ENCODE results near the gene ATOX1. TPM values are rescaled to one million over a fixed set of nuclear protein-coding genes. Genes with fewer than 3 reads are reported as not detected.

Gene ATOX1
- total RNA-seq, 1 donor: 52.8 TPM

DNA sequence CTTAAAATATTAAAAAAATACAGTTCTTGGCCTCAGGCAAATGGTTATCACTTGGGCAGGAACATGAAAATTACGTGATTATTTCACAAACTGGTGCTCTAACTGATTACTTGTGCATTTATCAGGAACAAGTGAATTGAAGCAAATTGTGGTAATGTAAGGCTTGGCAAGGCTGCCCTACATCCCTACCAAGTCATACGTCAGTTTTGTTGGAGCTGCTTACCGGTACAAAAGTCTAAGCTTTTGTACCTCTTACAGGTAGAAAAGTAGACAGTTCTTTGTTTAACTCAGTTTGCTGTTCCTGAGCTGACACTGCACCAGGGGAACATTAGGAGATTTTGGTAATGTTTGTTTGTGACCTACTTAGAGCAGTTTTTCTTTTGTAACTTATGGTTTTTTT is 15.5 kb upstream of the ATOX1 start:
- TF ChIP-seq, protein P1, sequence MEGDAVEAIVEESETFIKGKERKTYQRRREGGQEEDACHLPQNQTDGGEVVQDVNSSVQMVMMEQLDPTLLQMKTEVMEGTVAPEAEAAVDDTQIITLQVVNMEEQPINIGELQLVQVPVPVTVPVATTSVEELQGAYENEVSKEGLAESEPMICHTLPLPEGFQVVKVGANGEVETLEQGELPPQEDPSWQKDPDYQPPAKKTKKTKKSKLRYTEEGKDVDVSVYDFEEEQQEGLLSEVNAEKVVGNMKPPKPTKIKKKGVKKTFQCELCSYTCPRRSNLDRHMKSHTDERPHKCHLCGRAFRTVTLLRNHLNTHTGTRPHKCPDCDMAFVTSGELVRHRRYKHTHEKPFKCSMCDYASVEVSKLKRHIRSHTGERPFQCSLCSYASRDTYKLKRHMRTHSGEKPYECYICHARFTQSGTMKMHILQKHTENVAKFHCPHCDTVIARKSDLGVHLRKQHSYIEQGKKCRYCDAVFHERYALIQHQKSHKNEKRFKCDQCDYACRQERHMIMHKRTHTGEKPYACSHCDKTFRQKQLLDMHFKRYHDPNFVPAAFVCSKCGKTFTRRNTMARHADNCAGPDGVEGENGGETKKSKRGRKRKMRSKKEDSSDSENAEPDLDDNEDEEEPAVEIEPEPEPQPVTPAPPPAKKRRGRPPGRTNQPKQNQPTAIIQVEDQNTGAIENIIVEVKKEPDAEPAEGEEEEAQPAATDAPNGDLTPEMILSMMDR (IDR thresholded peaks at IDR 0.05; ENCODE audit: extremely low read depth, low read depth, low read length): no peak
- Histone ChIP-seq H3K9me3 (ENCODE audit: low read depth, low read length) (no peaks in the 10 kb centered on the region), H3K4me3 (ENCODE audit: insufficient read depth, low read length) (peak overlapping the region; percentile 87), H3K79me2 (ENCODE audit: insufficient read depth, low read length) (peaks cover 71% of the 10 kb centered on the region), H3K27ac (ENCODE audit: low read depth, low read length) (peak overlapping the region; percentile 0), H2AFZ (ENCODE audit: low read length) (no peak overlapping the region), H3K4me1 (ENCODE audit: insufficient read depth, low read length) (peaks cover 35% of the 10 kb centered on the region), H3K4me2 (ENCODE audit: insufficient read depth, low read length) (peak overlapping the region; percentile 93), H3K27me3 (ENCODE audit: insufficient read depth, low read length) (no peaks in the 10 kb centered on the region), H4K20me1 (ENCODE audit: insufficient read depth, low read length) (peaks cover 61% of the 10 kb centered on the region), H3K36me3 (ENCODE audit: insufficient read depth, low read length) (peaks cover 15% of the 10 kb centered on the region)
- peak; percentile 64 for DNase-seq (ENCODE audit: insufficient read length, low spot score, missing footprints)

DNA sequence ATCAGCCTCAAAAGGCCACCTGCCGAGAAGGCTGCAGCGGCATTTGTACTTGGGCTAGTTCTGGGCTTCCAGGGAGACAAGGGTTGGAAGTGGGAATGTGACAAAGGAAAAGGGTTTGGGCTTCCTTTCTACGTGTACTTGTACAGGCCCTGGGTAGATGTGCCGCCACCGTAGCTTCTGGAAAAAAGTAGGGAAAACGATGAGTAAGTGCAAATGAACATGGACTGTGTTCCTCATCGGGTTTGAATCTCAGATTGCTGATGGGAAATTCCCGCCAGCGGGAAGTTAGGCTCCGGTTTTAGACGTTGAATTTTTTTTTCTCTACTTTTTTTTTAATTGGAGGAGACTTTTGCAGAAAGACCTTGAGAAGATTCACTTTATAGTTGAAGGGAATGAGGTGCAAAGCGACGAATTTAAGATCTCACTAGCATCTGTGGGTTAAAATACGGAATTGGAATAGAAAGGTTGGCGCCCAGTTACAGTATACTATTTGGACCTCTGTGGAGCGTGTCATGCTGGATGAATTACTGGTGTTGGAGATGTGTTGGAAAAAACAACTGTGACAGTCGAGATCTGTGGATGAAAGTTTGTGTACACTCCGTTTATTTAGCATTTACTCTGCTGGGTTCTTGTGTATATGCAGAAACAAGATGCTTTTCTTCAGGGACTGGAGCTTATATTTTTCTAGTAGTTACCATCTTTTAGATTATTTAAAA is 14.6 kb upstream of the ATOX1 start:
- peak; percentile 77 for DNase-seq (ENCODE audit: insufficient read length, low spot score, missing footprints)
- H4K20me1 ChIP-seq (ENCODE audit: insufficient read depth, low read length): peaks cover 53% of the 10 kb centered on the region
- H2AFZ ChIP-seq (ENCODE audit: low read length): peak overlapping the region; percentile 39
- H3K36me3 ChIP-seq (ENCODE audit: insufficient read depth, low read length): peaks cover 12% of the 10 kb centered on the region
- peak overlapping the region; percentile 74 for H3K27ac ChIP-seq (ENCODE audit: low read depth, low read length)
- H3K9me3 ChIP-seq (ENCODE audit: low read depth, low read length): no peaks in the 10 kb centered on the region
- H3K4me3 ChIP-seq (ENCODE audit: insufficient read depth, low read length): peak overlapping the region; percentile 87
- H3K4me1 ChIP-seq (ENCODE audit: insufficient read depth, low read length): peaks cover 35% of the 10 kb centered on the region
- peak overlapping the region; percentile 93 for H3K4me2 ChIP-seq (ENCODE audit: insufficient read depth, low read length)
- no peaks in the 10 kb centered on the region for H3K27me3 ChIP-seq (ENCODE audit: insufficient read depth, low read length)
- H3K79me2 ChIP-seq (ENCODE audit: insufficient read depth, low read length): peaks cover 61% of the 10 kb centered on the region
- TF ChIP-seq, protein P1 (IDR thresholded peaks at IDR 0.05; ENCODE audit: extremely low read depth, low read depth, low read length): no peak

DNA sequence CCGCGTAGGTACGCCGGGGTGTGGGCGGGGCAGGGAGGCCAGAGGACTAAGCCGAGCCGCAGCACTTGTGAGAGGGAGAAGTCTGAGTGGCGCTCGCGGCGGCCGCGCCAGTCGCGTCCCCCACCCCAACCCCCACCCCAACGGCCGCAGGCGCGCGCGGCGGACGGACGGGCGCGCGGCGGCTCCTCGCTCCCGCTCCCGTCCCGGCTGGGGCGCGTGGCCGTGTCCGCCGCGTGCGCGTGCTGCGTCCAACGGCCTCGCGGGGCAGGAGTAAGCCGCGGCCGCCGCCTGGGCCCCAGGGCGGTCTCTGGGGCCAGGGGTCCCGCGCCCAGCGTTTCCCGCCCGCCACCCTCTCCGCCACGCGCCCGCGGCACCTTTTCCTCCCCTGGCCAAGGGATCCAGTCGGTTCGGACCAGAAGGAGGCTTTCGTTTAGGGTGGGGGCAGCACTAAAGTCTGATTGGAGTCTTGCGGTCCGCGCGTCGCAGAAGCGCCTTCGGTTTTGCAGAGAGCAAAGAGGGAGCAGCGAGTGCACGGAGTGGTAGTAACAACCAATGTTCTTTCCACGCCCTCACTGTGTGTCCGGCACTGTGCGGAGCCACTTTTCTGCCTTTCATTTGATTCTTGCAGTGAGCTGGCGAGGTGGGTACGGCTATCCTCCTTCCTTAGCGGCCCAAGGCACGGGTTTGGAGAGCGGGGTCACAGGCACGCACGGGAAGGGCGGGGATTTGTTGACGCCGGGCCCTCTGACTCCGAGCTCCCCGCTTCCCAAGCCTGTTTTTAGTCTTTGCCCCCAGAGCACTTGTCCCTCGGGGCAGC is 13.8 kb upstream of the ATOX1 start:
- Histone ChIP-seq H4K20me1 (ENCODE audit: insufficient read depth, low read length) (peaks cover 47% of the 10 kb centered on the region), H3K36me3 (ENCODE audit: insufficient read depth, low read length) (peaks cover 7% of the 10 kb centered on the region), H3K27ac (ENCODE audit: low read depth, low read length) (peak overlapping the region; percentile 74), H3K27me3 (ENCODE audit: insufficient read depth, low read length) (no peaks in the 10 kb centered on the region), H2AFZ (ENCODE audit: low read length) (peak overlapping the region; percentile 73), H3K9me3 (ENCODE audit: low read depth, low read length) (no peaks in the 10 kb centered on the region), H3K4me3 (ENCODE audit: insufficient read depth, low read length) (peak overlapping the region; percentile 87), H3K4me2 (ENCODE audit: insufficient read depth, low read length) (peak overlapping the region; percentile 93), H3K79me2 (ENCODE audit: insufficient read depth, low read length) (peaks cover 54% of the 10 kb centered on the region), H3K4me1 (ENCODE audit: insufficient read depth, low read length) (peaks cover 35% of the 10 kb centered on the region)
- DNase-seq (ENCODE audit: insufficient read length, low spot score, missing footprints): peak; percentile 84
- TF ChIP-seq, protein P1 (IDR thresholded peaks at IDR 0.05; ENCODE audit: extremely low read depth, low read depth, low read length): no peak

Data from osteoblast (primary cell).